Mesendoderm (in vitro differentiated cells): ENCODE data around the gene CROCC.
"Not testable (repeated sequence)": the region's sequence is repeated elsewhere in the genome, so short reads cannot be mapped to it uniquely, and the experiment has no call there.

Experiments used
- DNase-seq: peaks from one replicate; pipeline ENCODE4 v3.0.0; 2013
- H2AK5ac ChIP-seq: 2 replicates; pipeline ENCODE4 v1.6.1; 2013; ENCODE audit warnings: low read length, inconsistent platforms
- H2BK120ac ChIP-seq: 2 replicates; pipeline ENCODE4 v1.6.1; 2013; ENCODE audit warnings: low read depth, mild to moderate bottlenecking, low read length, moderate library complexity, mixed read lengths
- H2BK15ac ChIP-seq: replicated peaks from 2 replicates; pipeline ENCODE4 v1.6.1; 2013; ENCODE audit warnings: low read depth, mild to moderate bottlenecking, moderate library complexity
- H2BK5ac ChIP-seq: 2 replicates; pipeline ENCODE4 v1.6.1; 2013; ENCODE audit warnings: low read length, inconsistent platforms
- H3K18ac ChIP-seq: 2 replicates; pipeline ENCODE4 v1.6.1; 2013; ENCODE audit warnings: mild to moderate bottlenecking, low read length, mixed read lengths
- H3K23ac ChIP-seq: one replicate; pipeline ENCODE4 v1.6.1; 2013; ENCODE audit warnings: low read length
- H3K27ac ChIP-seq: 2 replicates; pipeline ENCODE4 v1.5.1; 2013; ENCODE audit warnings: low read depth, mild to moderate bottlenecking, inconsistent platforms, low read length, moderate library complexity
- H3K27me3 ChIP-seq: 2 replicates; pipeline ENCODE4 v1.6.1; 2013; ENCODE audit warnings: low read length, control low read depth, mild to moderate bottlenecking, inconsistent platforms; ENCODE audit not compliant: insufficient read depth, poor library complexity
- H3K36me3 ChIP-seq: 2 replicates; pipeline ENCODE4 v1.6.1; 2013; ENCODE audit warnings: low read length, inconsistent platforms; ENCODE audit not compliant: control insufficient read depth, insufficient read depth
- H3K4ac ChIP-seq: one replicate; pipeline ENCODE4 v1.6.1; 2013; ENCODE audit warnings: low read depth, mild to moderate bottlenecking, low read length, moderate library complexity
- H3K4me1 ChIP-seq: 2 replicates; pipeline ENCODE4 v1.6.1; 2013; ENCODE audit warnings: low read depth, low read length, inconsistent platforms; ENCODE audit not compliant: control insufficient read depth
- H3K4me2 ChIP-seq: 2 replicates; pipeline ENCODE4 v1.6.1; 2013; ENCODE audit warnings: low read length
- H3K4me3 ChIP-seq: 2 replicates; pipeline ENCODE4 v1.5.1; 2013; ENCODE audit warnings: mild to moderate bottlenecking, low read length
- H3K56ac ChIP-seq: one replicate; pipeline ENCODE4 v1.6.1; 2013; ENCODE audit warnings: low read length
- H3K79me1 ChIP-seq: 2 replicates; pipeline ENCODE4 v1.6.1; 2013; ENCODE audit warnings: low read length, inconsistent platforms
- H3K79me2 ChIP-seq: 2 replicates; pipeline ENCODE4 v1.6.1; 2013; ENCODE audit warnings: mild to moderate bottlenecking, low read length; ENCODE audit not compliant: control insufficient read depth, insufficient read depth
- H3K9ac ChIP-seq: 2 replicates; pipeline ENCODE4 v1.6.1; 2013; ENCODE audit warnings: low read length, inconsistent platforms
- H4K5ac ChIP-seq: one replicate; pipeline ENCODE4 v1.6.1; 2013; ENCODE audit warnings: low read length
- H4K8ac ChIP-seq: one replicate; pipeline ENCODE4 v1.6.1; 2013; ENCODE audit warnings: low read depth, mild to moderate bottlenecking, control low read depth, low read length, moderate library complexity
- WGBS: extraction: QIAGEN DNeasy Blood & Tissue Kit; methylation state at CpG from one replicate; pipeline ENCODE4 v1.1.7; 2013; ENCODE audit warnings: low lambda C conversion rate, missing lambda C conversion rate; ENCODE audit not compliant: insufficient coverage; ENCODE audit errors: extremely low coverage; 5-methylcytosine and 5-hydroxymethylcytosine counted together

The CROCC gene

GRCh38 chr1:16946646-16947045, 24.9 kb downstream of the CROCC start:
- Histone ChIP-seq H3K56ac (no peak overlapping the region), H2BK15ac (no peak overlapping the region), H3K4me2 (no peak overlapping the region), H3K23ac (no peak overlapping the region), H3K79me2 (no peaks in the 10 kb centered on the region), H3K4me1 (no peaks in the 10 kb centered on the region), H4K8ac (no peak overlapping the region), H3K27ac (no peak overlapping the region), H3K4me3 (no peak overlapping the region), H2BK5ac (no peak overlapping the region), H3K36me3 (no peaks in the 10 kb centered on the region), H3K27me3 (no peaks in the 10 kb centered on the region), H3K4ac (no peak overlapping the region), H3K9ac (no peak overlapping the region), H4K5ac (no peak overlapping the region), H2AK5ac (no peak overlapping the region), H2BK120ac (no peak overlapping the region), H3K18ac (no peak overlapping the region), H3K79me1 (no peaks in the 10 kb centered on the region)
- no CpG with 5 or more reads among the region's 19 CpGs for WGBS
- no peak for DNase-seq

- H2AK5ac ChIP-seq, H4K5ac ChIP-seq, H3K4me3 ChIP-seq, H3K4me2 ChIP-seq, H3K36me3 ChIP-seq, H2BK15ac ChIP-seq, H3K4me1 ChIP-seq, H2BK120ac ChIP-seq, H3K27me3 ChIP-seq, H3K9ac ChIP-seq, H3K27ac ChIP-seq, H3K79me1 ChIP-seq, DNase-seq, H3K23ac ChIP-seq, H3K79me2 ChIP-seq, H3K18ac ChIP-seq, H3K4ac ChIP-seq, H2BK5ac ChIP-seq, H3K56ac ChIP-seq, H4K8ac ChIP-seq: not testable (repeated sequence)
- WGBS, result no CpG with 5 or more reads among the region's 26 CpGs
These were observed 26.7 kb downstream of the CROCC start for GRCh38 chr1:16948282-16948891.

- H3K56ac ChIP-seq, H3K36me3 ChIP-seq, H3K79me1 ChIP-seq, H3K4me3 ChIP-seq, H4K8ac ChIP-seq, H3K79me2 ChIP-seq, H2AK5ac ChIP-seq, H3K4me1 ChIP-seq, H2BK5ac ChIP-seq, H3K4me2 ChIP-seq, H3K18ac ChIP-seq, H3K23ac ChIP-seq, H2BK15ac ChIP-seq, H3K27ac ChIP-seq, DNase-seq, H3K27me3 ChIP-seq, H4K5ac ChIP-seq, H3K4ac ChIP-seq, H2BK120ac ChIP-seq, H3K9ac ChIP-seq: not testable (repeated sequence)
- WGBS, result no CpG with 5 or more reads among the region's 7 CpGs
These were observed 27.3 kb downstream of the CROCC start for GRCh38 chr1:16949026-16949425.

DNA sequence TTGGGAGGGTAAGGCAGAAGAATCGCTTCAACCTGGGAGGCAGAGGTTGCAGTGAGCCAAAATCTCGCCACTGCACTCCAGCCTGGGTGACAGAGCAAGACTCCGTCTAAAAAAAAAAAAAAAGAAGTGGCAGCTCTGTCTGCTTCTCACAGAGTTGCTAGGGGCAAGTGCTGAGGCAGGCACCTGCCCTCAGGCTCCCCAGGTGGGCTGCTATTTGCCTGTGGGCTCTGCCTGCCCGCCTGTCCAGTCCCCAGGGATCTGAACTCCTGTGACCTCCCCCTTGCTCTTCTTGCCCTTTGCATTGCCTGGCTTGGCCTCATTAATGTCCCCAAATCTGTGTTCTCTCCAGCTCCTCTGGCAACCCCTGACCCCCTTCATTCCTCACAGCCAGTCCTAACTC, 30.6 kb downstream of the CROCC start:
- not testable (repeated sequence) for H3K4me1 ChIP-seq, H3K27me3 ChIP-seq, H3K79me1 ChIP-seq, H3K56ac ChIP-seq, H3K79me2 ChIP-seq, H3K4me2 ChIP-seq, H3K4ac ChIP-seq, H2BK120ac ChIP-seq, H3K18ac ChIP-seq, H3K36me3 ChIP-seq, H3K9ac ChIP-seq, H2BK5ac ChIP-seq, H2BK15ac ChIP-seq, H4K8ac ChIP-seq, H4K5ac ChIP-seq, H3K27ac ChIP-seq, H2AK5ac ChIP-seq, H3K4me3 ChIP-seq, H3K23ac ChIP-seq, DNase-seq
- WGBS, result no CpG with 5 or more reads among the region's 4 CpGs

GRCh38 chr1:16954579-16954978, 32.8 kb downstream of the CROCC start:
- Histone ChIP-seq H3K27me3 (no peaks in the 10 kb centered on the region), H3K4me1 (no peaks in the 10 kb centered on the region), H3K56ac (no peak overlapping the region), H3K79me1 (no peaks in the 10 kb centered on the region), H3K27ac (no peak overlapping the region), H3K18ac (no peak overlapping the region), H3K23ac (no peak overlapping the region), H3K4ac (no peak overlapping the region), H2BK5ac (no peak overlapping the region), H3K79me2 (no peaks in the 10 kb centered on the region), H2AK5ac (no peak overlapping the region), H3K4me2 (no peak overlapping the region), H4K5ac (no peak overlapping the region), H3K4me3 (no peak overlapping the region), H2BK15ac (no peak overlapping the region), H3K36me3 (no peaks in the 10 kb centered on the region), H4K8ac (no peak overlapping the region), H2BK120ac (no peak overlapping the region), H3K9ac (no peak overlapping the region)
- DNase-seq, result no peak
- WGBS, result no CpG with 5 or more reads among the region's 18 CpGs

DNA sequence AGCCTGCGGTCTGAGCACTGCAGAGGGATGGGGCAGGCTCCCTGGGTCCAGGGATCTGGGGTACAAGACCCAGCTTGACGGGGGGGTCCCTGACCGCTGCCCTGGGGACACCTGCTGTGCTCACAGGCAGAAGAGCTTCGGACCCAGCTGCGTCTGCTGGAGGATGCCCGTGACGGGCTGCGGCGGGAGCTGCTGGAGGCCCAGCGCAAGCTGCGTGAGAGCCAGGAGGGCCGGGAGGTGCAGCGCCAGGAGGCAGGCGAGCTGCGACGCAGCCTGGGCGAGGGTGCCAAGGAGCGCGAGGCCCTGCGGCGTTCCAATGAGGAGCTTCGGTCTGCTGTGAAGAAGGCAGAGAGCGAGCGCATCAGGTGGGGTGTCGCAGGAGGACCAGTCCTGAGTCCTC, 33.5 kb downstream of the CROCC start:
- Histone ChIP-seq H4K8ac (no peak overlapping the region), H2BK15ac (no peak overlapping the region), H3K79me2 (no peaks in the 10 kb centered on the region), H3K27me3 (no peaks in the 10 kb centered on the region), H3K4me3 (no peak overlapping the region), H3K36me3 (no peaks in the 10 kb centered on the region), H3K79me1 (no peaks in the 10 kb centered on the region), H3K18ac (no peak overlapping the region), H3K9ac (no peak overlapping the region), H3K27ac (no peak overlapping the region), H3K4ac (no peak overlapping the region), H4K5ac (no peak overlapping the region), H3K4me2 (no peak overlapping the region), H3K56ac (no peak overlapping the region), H3K4me1 (no peaks in the 10 kb centered on the region), H2BK120ac (no peak overlapping the region), H3K23ac (no peak overlapping the region), H2BK5ac (no peak overlapping the region), H2AK5ac (no peak overlapping the region)
- WGBS, result no CpG with 5 or more reads among the region's 25 CpGs
- DNase-seq, result no peak
